GM18909 (cell line): ENCODE measurements around the gene RPS2.
"Not testable (repeated sequence)": the region's sequence is repeated elsewhere in the genome, so short reads cannot be mapped to it uniquely, and the experiment has no call there.

ENCODE experiments used
- ATAC-seq: cut with Tn5 transposase; IDR thresholded peaks from one replicate; pipeline ENCODE4 v1.9.1; 2021; ENCODE audit warnings: mild to moderate bottlenecking; ENCODE audit not compliant: unreplicated experiment, poor library complexity

The RPS2 gene

GRCh38 chr16:1964506-1965395, at the start of gene RPS2:
TSS of gene RPS2 (minus strand) at chr16:1964826. CDS start at chr16:1964625, 201 bp downstream.
- peak; percentile 80 for ATAC-seq

DNA sequence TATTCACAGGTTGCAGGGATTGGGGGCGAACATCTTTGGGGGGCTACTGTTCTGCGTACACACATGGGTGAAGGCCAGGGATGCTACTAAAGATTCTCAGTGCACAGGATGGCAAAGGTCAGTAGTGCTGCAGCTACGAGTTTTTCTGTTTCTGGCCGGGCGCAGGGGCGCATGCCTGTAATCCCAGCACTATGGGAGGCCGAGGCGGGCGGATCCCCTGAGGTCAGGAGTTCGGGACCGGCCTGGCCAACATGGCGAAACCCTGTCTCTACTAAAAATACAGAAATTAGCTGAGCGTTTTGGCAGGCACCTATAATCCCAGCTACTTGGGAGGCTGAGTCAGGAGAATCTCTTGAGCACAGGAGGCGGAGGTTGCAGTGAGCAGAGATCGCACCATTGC, 48.9 kb upstream of the RPS2 start:
- no peak for ATAC-seq

GRCh38 chr16:2011726-2012125, 47.1 kb upstream of the RPS2 start:
- not testable (repeated sequence) for ATAC-seq

GRCh38 chr16:2009791-2010510, 45.3 kb upstream of the RPS2 start, which contains the start of gene ZNF598:
TSS of gene ZNF598 (minus strand) at chr16:2009821.
- peak; percentile 82 for ATAC-seq

DNA sequence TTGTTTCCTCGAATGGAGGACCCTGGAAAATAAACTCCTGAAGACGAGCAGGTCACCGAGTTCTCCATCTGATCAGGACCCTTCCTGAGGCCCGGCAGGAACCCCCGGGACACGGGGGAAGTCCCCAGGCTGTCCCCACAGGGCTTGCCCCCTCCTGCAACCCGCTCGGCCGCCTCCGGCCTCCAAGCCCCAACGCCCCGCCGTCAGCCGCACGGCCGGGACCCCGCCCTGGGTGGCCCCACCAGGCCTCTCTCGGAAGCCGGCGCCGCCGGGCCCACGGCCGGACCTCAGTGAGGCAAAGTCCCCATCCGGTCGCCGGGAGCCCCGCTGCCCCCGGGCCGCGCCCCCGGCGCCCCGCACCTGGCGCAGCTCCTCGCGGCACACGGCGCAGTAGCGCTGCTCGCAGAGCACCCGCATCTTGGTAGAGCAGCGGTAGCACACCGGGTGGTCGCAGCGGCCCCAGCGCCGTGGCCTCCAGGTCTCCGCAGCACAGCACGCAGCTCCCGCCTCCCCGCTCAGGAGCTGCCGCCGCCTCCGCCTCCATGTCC, 44.6 kb upstream of the RPS2 start:
- ATAC-seq: peak; percentile 36

- ATAC-seq: peak; percentile 2
Measured at GRCh38 chr16:2008631-2009163, 44.1 kb upstream of the RPS2 start.

GRCh38 chr16:2008009-2008526, 43.4 kb upstream of the RPS2 start:
- no peak for ATAC-seq

DNA sequence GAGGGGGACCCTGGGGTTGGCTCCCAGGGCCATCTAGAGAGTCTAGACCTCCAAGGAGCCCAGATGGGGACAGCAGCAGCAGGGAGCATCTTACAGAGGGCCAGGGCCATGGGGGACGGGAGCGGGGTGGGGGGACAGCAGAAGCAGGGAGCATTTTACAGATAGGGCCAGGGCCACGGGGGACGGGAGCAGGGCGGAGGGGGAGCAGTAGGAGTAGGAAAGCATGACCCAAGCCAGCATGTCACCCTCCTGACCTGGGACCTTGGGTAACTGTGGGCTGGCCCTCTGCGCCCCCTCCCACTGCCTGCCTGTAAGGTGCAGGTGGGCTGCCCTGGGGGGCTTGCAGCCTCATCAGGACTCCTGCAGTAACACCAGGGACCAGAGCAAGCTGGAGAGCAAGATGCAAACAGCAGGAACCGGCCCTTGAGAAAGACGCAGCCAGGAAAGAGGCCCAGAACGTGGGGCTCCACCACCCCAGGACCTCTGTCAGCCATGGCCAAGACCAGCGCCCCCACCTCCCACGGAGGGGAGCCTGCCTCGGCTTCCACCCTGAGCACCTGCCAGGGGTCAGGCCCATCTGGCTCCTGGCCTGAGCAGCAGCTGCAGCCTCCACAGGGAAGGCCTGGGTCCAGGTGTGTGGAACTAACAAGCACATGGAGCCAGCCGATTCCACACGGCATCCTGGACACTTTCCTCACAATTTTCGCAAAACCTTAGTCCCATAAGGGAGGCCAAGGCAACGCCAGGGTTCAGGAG, 42.6 kb upstream of the RPS2 start:
- no peak for ATAC-seq

DNA sequence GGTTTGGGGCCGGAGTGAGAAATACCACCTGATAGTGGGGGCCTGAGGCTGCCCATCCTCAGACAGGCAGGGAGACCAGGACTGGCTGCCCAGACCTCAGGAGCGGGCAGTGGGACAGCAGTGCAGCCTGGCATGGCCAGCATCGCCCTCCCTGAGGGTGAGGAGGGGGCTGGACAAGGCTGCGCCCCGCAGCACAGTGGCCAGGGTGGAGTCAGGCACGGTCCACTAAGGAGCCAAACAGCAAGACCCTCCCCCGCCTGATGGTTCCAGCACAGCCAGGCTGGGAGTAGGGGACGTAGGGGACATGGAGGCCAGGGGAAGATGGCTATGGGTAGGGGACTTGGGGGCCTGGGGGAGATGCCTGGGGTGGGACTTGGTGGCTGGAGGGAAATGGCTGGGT, 41.7 kb upstream of the RPS2 start:
- no peak for ATAC-seq

- no peak for ATAC-seq
Measured at GRCh38 chr16:2005646-2006045, 41.0 kb upstream of the RPS2 start.

DNA sequence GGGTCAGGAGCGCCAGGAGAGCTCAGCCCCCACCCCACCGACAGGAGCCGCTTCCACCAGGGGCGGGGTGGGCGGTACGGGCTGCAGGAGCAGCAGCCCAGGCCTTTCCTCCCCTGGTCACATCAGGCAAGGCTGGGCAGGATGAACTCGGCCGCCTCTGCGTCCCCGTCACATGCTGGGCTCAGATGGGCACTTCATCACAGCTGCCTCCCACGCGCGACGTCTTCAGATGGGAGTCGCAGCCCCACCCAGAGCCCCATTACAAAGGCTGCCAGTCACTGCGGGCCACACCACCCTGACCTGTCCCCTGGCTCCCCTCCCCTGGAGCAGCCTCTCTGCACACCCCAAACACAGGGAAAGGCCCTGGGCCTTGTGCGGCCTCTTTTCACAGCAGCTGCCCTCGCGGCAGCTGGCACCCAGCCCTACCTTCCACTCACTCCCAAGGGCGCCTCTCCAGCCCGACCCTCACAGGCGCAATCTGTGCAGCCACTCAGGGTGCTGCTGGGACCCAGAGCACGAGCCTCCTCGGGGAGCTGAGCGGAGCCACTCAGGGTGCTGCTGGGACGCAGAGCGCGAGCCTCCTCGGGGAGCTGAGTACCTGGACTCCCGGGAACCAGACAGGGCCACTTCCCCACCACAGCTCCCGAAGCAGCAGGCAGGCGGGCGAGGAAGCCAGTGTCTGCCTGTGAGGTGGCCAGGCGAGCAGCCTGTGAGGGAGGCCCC, 40.3 kb upstream of the RPS2 start:
- ATAC-seq: no peak

- ATAC-seq: peak; percentile 51
Measured at GRCh38 chr16:2003827-2004641, 39.4 kb upstream of the RPS2 start.

DNA sequence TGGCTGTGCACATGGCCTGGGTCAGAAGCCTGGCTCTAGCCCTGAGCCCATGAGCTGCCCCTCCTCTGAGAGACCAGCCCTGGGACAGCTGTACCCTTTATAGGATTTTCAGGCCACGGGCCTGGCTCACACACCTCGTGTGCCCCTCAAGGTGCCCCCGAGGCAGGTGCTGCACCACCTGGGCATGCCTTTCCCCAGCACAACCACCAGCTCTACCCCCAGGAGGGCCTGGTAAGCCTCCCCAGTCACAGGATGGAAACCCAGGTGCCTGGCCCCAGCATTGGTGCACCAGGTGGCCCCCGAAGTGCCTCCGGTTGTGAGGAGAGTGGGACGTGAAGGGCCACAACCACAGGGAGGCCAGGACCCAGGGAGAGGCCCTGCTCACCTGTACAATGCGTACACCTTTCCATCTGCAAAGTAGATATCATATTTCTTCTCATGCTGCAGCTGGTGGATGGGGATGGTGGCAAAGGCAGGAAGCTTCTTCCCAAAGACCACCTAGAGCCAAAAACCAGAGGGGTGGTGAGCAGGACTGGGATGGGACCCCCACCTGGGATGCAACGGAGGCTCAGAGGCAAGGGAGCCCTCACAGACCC, 38.7 kb upstream of the RPS2 start:
- ATAC-seq: no peak

GRCh38 chr16:2002406-2003230, 38.0 kb upstream of the RPS2 start:
- ATAC-seq: no peak

DNA sequence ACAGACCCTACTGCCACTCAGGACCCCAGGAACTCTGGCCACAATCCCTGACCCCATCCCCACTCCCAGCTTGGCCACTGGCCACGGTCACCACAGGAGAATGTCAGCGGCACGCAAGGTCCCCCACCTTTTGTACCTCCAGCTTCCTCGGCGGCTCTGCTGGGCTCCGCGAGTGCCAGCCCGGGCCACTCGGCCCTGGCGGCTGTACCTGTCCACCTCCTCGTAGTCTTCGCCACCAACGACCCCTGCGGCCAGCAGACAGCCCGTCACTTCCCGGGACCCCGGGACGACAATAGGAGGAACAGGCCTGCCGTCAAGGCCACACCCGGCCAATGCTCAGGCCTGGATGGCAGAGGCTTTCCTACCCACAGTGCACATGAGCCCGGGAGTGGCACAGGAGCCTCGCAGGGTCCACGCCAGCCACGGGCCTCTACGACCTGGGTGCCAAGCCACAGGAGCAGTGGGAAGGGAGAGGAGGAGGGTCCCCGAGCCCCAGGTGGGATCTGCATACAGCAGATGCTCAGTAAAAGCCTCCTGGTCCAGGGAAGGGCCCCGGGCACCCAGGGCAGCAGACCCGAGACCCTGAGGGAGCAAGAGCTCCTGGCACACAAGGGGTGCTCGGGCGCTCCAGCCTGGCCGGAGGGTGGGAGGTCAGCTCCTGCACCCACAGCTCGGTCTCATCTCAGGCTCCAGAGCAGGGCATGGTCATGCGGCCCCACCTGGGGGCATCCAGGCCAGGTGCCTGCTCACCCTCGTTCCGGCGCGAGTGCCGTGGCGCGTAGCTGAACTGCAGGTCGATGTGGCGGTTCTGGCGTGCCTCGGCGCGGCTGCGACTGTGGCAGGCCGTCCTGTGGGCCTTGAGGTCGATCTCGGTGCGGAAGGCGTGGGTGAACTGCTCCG, 37.1 kb upstream of the RPS2 start:
- ATAC-seq: no peak

DNA sequence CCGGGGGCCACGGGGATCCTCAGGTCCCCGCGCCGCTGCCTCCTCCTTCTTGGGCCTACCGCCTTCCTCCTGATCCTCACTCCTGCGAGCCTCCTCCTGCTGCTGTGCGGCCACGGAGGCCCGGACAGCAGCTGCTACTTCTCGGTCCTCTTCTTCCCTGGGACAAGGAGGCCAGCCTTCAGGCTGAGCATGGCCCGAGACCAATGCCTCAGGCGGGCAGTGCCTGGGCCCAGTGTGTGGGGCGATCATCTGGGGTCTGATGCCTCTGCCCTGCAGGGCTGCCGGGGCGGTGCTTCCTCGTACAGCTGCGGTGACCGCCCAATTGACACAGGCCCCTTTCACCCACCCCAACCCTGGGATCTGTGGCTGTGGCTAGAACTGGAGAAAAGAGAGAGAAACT, 36.4 kb upstream of the RPS2 start:
- ATAC-seq: no peak
